ENCODE measurements around the gene IQCN.

GRCh38 chr19:18263324-18264136 is 10.7 kb downstream of the IQCN start:
- TF ChIP-seq CTCF (IDR thresholded peaks at IDR 0.05 in 4 of 5, conservative IDR thresholded peaks at IDR 0.05 in 1 of 5) (no peak), POLR2A (IDR thresholded peaks at IDR 0.05) (no peak)

Data from gastrocnemius medialis (tissue), 4 donors.